ENCODE results near the gene TBC1D5.

DNA sequence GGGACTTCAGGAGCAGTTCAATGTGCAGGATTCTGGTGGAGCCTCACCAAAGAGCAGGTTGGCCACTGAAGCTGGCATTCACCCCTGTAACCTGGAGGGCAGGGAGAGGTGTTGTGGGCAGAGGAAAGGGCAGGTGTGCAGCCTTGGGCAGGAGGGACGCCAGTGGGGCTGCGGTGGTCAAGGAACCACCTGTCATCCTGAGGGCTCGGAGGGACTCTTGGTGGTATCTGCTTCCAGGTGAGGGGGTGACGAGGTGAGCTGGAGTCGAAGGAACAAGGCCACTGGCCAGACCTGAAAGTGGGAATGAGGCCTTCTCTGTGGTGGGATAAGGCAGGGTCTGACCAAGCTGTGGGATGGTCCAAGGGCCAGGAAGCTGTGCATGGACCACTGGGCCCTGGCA lies 588.2 kb downstream of the TBC1D5 start:
- TF ChIP-seq EZH2 (IDR thresholded peaks at IDR 0.05) (no peak), EZH2phosphoT487 (IDR thresholded peaks at IDR 0.05) (no peak)
- TF ChIP-seq, protein P1, sequence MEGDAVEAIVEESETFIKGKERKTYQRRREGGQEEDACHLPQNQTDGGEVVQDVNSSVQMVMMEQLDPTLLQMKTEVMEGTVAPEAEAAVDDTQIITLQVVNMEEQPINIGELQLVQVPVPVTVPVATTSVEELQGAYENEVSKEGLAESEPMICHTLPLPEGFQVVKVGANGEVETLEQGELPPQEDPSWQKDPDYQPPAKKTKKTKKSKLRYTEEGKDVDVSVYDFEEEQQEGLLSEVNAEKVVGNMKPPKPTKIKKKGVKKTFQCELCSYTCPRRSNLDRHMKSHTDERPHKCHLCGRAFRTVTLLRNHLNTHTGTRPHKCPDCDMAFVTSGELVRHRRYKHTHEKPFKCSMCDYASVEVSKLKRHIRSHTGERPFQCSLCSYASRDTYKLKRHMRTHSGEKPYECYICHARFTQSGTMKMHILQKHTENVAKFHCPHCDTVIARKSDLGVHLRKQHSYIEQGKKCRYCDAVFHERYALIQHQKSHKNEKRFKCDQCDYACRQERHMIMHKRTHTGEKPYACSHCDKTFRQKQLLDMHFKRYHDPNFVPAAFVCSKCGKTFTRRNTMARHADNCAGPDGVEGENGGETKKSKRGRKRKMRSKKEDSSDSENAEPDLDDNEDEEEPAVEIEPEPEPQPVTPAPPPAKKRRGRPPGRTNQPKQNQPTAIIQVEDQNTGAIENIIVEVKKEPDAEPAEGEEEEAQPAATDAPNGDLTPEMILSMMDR (IDR thresholded peaks at IDR 0.05): no peak

Data from neural progenitor cell (in vitro differentiated cells).